ENCODE measurements around the gene MAGI2.

DNA sequence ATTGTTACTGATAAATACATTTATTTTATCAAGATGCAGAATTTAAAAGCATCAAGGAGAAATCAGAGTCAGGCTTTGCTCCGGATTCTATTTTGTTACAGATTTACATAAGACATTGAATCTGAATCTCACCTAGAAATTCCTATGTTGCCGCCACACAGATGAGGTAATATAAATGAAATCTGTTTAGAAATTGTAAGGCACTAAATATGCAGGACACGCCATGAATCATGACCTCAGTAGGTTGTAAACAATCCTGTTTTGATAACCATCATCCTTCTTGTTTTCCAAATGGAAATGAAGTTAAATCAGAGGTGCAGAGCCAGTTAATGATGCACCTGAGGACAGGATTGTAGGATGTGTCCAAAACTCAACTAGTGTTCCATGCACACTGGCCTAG lies 778.0 kb downstream of the MAGI2 start:
- TF ChIP-seq POLR2A (IDR thresholded peaks at IDR 0.05; ENCODE audit: low read depth, low read length) (no peak), TAF1 (IDR thresholded peaks at IDR 0.05; ENCODE audit: low read depth, low read length) (no peak), POLR2AphosphoS5 (IDR thresholded peaks at IDR 0.05; ENCODE audit: low read depth, low read length) (no peak), SPI1 (IDR thresholded peaks at IDR 0.05; ENCODE audit: low read depth, low read length) (no peak)

All from GM12891 (cell line).